ENCODE measurements around the gene EFHC2. TPM values are rescaled to one million over a fixed set of nuclear protein-coding genes. Genes with fewer than 3 reads are reported as not detected.

EFHC2 gene
- total RNA-seq, 4 donors from 2014 or later: 3.4 to 6.9 (median 4.6) TPM

DNA sequence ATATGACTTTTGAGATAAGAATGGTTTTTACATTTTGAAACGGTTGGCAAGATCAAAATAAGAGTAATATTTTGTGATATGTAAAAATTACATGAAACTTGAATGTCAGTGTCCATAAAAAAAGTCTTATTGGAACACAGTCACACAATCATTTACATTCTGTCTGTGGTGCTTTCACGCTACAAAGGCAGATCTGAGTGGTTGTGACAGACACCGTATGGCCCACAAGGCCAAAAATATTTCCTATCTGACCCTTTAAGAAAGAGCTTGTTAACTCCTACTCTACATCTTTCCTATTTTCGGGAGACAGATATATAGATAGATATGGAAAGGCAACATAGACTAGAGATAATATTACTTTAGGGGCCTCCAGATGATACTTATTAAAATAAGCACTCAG is 101.9 kb downstream of the EFHC2 start:
- intact Hi-C loops (cut with DNase I; ENCODE audit: low total_unique reads): no loop called here
- 74 to 88% methylated on average over 4 of the region's 4 CpGs for WGBS, 2 donors
- DNase-seq (ENCODE audit: low spot score in 2 of 2): no peak
- H3K4me3 ChIP-seq (ENCODE audit: low read depth, poor library complexity, severe bottlenecking): no peak overlapping the region
- no peak for TF ChIP-seq POLR2A (IDR thresholded peaks at IDR 0.05)
- TF ChIP-seq, protein P1, sequence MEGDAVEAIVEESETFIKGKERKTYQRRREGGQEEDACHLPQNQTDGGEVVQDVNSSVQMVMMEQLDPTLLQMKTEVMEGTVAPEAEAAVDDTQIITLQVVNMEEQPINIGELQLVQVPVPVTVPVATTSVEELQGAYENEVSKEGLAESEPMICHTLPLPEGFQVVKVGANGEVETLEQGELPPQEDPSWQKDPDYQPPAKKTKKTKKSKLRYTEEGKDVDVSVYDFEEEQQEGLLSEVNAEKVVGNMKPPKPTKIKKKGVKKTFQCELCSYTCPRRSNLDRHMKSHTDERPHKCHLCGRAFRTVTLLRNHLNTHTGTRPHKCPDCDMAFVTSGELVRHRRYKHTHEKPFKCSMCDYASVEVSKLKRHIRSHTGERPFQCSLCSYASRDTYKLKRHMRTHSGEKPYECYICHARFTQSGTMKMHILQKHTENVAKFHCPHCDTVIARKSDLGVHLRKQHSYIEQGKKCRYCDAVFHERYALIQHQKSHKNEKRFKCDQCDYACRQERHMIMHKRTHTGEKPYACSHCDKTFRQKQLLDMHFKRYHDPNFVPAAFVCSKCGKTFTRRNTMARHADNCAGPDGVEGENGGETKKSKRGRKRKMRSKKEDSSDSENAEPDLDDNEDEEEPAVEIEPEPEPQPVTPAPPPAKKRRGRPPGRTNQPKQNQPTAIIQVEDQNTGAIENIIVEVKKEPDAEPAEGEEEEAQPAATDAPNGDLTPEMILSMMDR (IDR thresholded peaks at IDR 0.05): no peak

DNA sequence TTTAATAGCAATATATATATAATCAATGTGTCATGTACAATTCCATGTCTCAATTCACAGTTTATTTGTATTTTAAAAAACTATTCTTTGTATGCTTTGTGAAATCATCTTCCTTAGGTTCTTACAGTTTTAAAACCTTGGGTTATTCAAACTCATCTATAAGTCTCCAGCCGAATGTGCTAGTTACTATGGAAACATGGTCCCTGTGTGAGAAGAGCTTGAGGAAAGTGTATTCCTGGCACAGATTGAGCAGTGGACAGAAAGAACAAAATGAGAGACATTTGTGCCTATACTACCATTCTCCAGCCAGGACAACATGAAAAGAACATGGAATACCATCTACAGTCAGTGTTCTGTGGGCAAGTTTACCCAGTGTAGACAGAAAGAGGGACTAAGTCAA is 103.4 kb downstream of the EFHC2 start:
- WGBS, 2 donors: 90 to 94% methylated on average over 1 of the region's 1 CpG
- H3K4me3 ChIP-seq (ENCODE audit: low read depth, poor library complexity, severe bottlenecking): no peak overlapping the region
- intact Hi-C loops (cut with DNase I; ENCODE audit: low total_unique reads): no loop called here
- TF ChIP-seq, protein P1 (IDR thresholded peaks at IDR 0.05): no peak
- TF ChIP-seq POLR2A (IDR thresholded peaks at IDR 0.05): no peak
- DNase-seq (ENCODE audit: low spot score in 2 of 2): no peak

DNA sequence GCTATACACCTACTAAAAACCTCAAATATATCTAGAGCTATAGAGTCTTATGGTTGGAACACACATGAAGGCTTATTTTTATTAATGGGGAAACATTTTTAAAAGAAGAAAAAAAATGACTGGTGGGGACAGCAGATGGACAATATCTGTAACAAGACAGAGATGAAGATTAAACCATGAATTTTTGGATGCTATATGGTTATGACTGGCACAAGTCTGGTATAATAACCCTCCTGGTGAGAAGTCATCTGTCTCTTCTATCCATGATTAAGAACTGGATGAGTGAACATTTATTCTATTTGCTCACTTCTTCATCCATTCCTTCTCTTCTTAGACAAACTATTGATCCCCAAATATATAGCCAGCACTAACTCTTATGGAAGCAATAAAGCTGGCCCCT is 104.4 kb downstream of the EFHC2 start:
- no peak for DNase-seq (ENCODE audit: low spot score in 2 of 2)
- intact Hi-C loops (cut with DNase I; ENCODE audit: low total_unique reads): no loop called here
- no peak for TF ChIP-seq POLR2A (IDR thresholded peaks at IDR 0.05)
- TF ChIP-seq, protein P1 (IDR thresholded peaks at IDR 0.05): no peak
- H3K4me3 ChIP-seq (ENCODE audit: low read depth, poor library complexity, severe bottlenecking): no peak overlapping the region

DNA sequence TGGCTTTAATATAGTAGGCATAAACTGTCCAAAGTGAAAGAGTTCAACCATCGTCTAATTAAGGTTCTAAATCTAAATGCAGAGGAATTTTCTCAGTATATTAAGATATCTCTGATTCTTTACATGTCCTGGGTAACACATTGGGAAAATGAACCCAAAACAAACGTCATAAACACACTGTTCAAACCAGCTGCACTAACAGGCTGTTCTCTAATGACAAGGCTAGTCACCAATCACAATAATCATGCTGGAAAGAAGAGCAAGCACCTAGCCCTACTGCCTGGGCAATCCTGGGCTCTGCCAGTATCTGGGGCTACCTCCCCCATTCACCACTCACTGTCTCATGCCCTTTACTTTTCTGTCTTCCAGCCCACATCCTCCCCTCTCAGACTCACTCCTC is 107.9 kb downstream of the EFHC2 start:
- H3K4me3 ChIP-seq (ENCODE audit: low read depth, poor library complexity, severe bottlenecking): no peak overlapping the region
- no peak for DNase-seq (ENCODE audit: low spot score in 2 of 2)
- TF ChIP-seq, protein P1 (IDR thresholded peaks at IDR 0.05): no peak
- no peak for TF ChIP-seq POLR2A (IDR thresholded peaks at IDR 0.05)
- intact Hi-C loops (cut with DNase I; ENCODE audit: low total_unique reads): no loop called here
- 61 to 86% methylated on average over 2 of the region's 2 CpGs for WGBS, 2 donors

DNA sequence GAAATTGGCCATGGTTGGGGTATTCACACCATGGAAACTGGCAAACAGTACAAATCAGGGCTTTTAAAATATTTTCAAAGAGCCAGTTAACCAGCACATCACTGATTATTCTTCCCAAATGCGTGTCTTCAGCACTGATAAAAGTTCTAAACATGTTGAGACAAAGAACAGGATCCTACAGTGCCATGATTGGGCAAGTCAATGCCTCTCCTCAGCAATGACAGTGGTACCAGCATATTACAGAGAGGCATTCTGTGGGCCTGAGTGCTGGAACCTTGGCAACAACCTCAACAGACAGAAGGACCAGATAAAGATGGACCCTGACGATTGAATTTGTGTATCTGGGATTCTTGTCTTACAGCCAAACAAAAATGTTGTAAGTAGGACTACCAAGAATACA is 108.9 kb downstream of the EFHC2 start:
- intact Hi-C loops (cut with DNase I; ENCODE audit: low total_unique reads): no loop called here
- DNase-seq (ENCODE audit: low spot score in 2 of 2): no peak
- no peak overlapping the region for H3K4me3 ChIP-seq (ENCODE audit: low read depth, poor library complexity, severe bottlenecking)
- 36 to 41% methylated on average over 2 of the region's 2 CpGs for WGBS, 2 donors
- TF ChIP-seq, protein P1 (IDR thresholded peaks at IDR 0.05): no peak
- TF ChIP-seq POLR2A (IDR thresholded peaks at IDR 0.05): no peak

DNA sequence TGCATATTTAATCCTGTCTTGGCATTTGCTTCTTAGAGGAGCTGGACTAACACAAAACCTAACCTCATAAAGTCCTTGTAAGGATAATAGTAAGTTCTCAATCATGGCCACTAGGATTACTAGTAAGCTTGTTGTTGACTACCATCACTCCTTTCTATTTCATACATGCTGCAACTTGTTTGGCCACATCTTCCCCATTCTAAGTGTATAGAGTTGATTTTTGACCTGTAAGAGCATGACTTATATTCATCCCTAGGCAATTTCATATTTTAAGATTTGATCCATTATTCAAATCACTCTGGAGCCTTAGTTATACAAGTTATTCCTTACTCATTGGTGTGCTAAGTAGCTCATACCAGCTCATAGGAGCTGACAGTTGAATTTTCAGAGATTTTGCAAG is 109.4 kb downstream of the EFHC2 start:
- intact Hi-C loops (cut with DNase I; ENCODE audit: low total_unique reads): no loop called here
- no peak for TF ChIP-seq POLR2A (IDR thresholded peaks at IDR 0.05)
- TF ChIP-seq, protein P1 (IDR thresholded peaks at IDR 0.05): no peak
- H3K4me3 ChIP-seq (ENCODE audit: low read depth, poor library complexity, severe bottlenecking): no peak overlapping the region
- no peak for DNase-seq (ENCODE audit: low spot score in 2 of 2)

Data from lower leg skin (tissue), 4 donors.